Measurements from ENCODE around the gene ANKS1A.

The ANKS1A gene

GRCh38 chr6:34961082-34961481 is 72.0 kb downstream of the ANKS1A start:
- no peak overlapping the region for H3K4me2 ChIP-seq (ENCODE audit: low read depth, low read length)

GRCh38 chr6:34961574-34961973 is 72.5 kb downstream of the ANKS1A start:
- no peak for TF ChIP-seq EZH2phosphoT487 (IDR thresholded peaks at IDR 0.05; ENCODE audit: low read length)
- TF ChIP-seq, protein P1, sequence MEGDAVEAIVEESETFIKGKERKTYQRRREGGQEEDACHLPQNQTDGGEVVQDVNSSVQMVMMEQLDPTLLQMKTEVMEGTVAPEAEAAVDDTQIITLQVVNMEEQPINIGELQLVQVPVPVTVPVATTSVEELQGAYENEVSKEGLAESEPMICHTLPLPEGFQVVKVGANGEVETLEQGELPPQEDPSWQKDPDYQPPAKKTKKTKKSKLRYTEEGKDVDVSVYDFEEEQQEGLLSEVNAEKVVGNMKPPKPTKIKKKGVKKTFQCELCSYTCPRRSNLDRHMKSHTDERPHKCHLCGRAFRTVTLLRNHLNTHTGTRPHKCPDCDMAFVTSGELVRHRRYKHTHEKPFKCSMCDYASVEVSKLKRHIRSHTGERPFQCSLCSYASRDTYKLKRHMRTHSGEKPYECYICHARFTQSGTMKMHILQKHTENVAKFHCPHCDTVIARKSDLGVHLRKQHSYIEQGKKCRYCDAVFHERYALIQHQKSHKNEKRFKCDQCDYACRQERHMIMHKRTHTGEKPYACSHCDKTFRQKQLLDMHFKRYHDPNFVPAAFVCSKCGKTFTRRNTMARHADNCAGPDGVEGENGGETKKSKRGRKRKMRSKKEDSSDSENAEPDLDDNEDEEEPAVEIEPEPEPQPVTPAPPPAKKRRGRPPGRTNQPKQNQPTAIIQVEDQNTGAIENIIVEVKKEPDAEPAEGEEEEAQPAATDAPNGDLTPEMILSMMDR (IDR thresholded peaks at IDR 0.05; ENCODE audit: low read length): no peak
- no peaks in the 10 kb centered on the region for H3F3A ChIP-seq (ENCODE audit: insufficient read depth, low read length)
- H3K27me3 ChIP-seq (replicated peaks; ENCODE audit: insufficient read depth, low read length): no peaks in the 10 kb centered on the region
- DNase-seq: no peak
- no peaks in the 10 kb centered on the region for H3K36me3 ChIP-seq (replicated peaks; ENCODE audit: insufficient read depth, low read length)
- no peak overlapping the region for H3K4me2 ChIP-seq (ENCODE audit: low read depth, low read length)
- H3K4me3 ChIP-seq (ENCODE audit: low read length): no peak overlapping the region
- H4K20me1 ChIP-seq (ENCODE audit: insufficient read depth, low read length): no peaks in the 10 kb centered on the region
- no peaks in the 10 kb centered on the region for H3K9me3 ChIP-seq (replicated peaks; ENCODE audit: insufficient read depth, low read length)
- no peak overlapping the region for H3K27ac ChIP-seq (ENCODE audit: low read length)
- H3K9ac ChIP-seq (ENCODE audit: low read length): no peak overlapping the region
- H3K9me2 ChIP-seq (replicated peaks; ENCODE audit: insufficient read depth, low read length): no peaks in the 10 kb centered on the region
- H3K79me2 ChIP-seq (ENCODE audit: low read length): no peaks in the 10 kb centered on the region
- H2AFZ ChIP-seq (ENCODE audit: low read length): no peak overlapping the region
- H3K4me1 ChIP-seq (ENCODE audit: low read length): no peaks in the 10 kb centered on the region

More at GRCh38 chr6:34961082-34961481, 72.0 kb downstream of the ANKS1A start:
- Histone ChIP-seq H3K27ac (ENCODE audit: low read length) (no peak overlapping the region), H3K36me3 (replicated peaks; ENCODE audit: insufficient read depth, low read length) (no peaks in the 10 kb centered on the region), H3K9ac (ENCODE audit: low read length) (no peak overlapping the region), H3K9me2 (replicated peaks; ENCODE audit: insufficient read depth, low read length) (no peaks in the 10 kb centered on the region), H3K4me1 (ENCODE audit: low read length) (no peaks in the 10 kb centered on the region), H3K9me3 (replicated peaks; ENCODE audit: insufficient read depth, low read length) (no peaks in the 10 kb centered on the region), H3F3A (ENCODE audit: insufficient read depth, low read length) (no peaks in the 10 kb centered on the region), H3K4me3 (ENCODE audit: low read length) (no peak overlapping the region), H2AFZ (ENCODE audit: low read length) (no peak overlapping the region), H3K79me2 (ENCODE audit: low read length) (no peaks in the 10 kb centered on the region), H4K20me1 (ENCODE audit: insufficient read depth, low read length) (no peaks in the 10 kb centered on the region), H3K27me3 (replicated peaks; ENCODE audit: insufficient read depth, low read length) (no peaks in the 10 kb centered on the region)
- TF ChIP-seq EZH2phosphoT487 (IDR thresholded peaks at IDR 0.05; ENCODE audit: low read length) (no peak), EZH2 (optimal IDR thresholded peaks at IDR 0.05; ENCODE audit: low read depth, low read length) (no peak)
- TF ChIP-seq, protein P1 (IDR thresholded peaks at IDR 0.05; ENCODE audit: low read length): no peak
- DNase-seq: no peak

DNA sequence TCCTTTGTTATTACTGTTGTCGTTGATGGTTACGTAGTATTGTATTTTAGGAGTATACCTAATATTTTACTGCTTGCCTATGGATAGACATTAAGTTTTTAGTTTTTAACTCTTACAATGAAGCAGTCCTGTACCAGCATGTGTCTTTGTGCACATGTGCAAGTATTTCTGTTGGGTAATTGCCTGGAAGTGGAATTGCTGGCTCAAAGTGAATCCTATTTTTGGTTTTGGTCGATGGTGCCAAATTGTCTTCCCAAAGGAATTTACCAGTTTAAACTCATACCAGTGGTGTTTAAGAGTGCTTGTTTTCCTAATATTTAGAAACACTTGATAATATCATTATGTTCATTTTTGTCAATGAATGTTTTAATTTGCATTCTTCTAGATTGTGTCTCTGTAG is 75.5 kb downstream of the ANKS1A start:
- H3F3A ChIP-seq (ENCODE audit: insufficient read depth, low read length): no peaks in the 10 kb centered on the region
- H3K4me3 ChIP-seq (ENCODE audit: low read length): no peak overlapping the region
- H4K20me1 ChIP-seq (ENCODE audit: insufficient read depth, low read length): no peaks in the 10 kb centered on the region
- TF ChIP-seq, protein P1 (IDR thresholded peaks at IDR 0.05; ENCODE audit: low read length): no peak
- TF ChIP-seq EZH2phosphoT487 (IDR thresholded peaks at IDR 0.05; ENCODE audit: low read length): no peak
- no peak for TF ChIP-seq EZH2 (optimal IDR thresholded peaks at IDR 0.05; ENCODE audit: low read depth, low read length)
- no peaks in the 10 kb centered on the region for H3K9me3 ChIP-seq (replicated peaks; ENCODE audit: insufficient read depth, low read length)
- H2AFZ ChIP-seq (ENCODE audit: low read length): no peak overlapping the region
- no peak for DNase-seq
- H3K27me3 ChIP-seq (replicated peaks; ENCODE audit: insufficient read depth, low read length): no peaks in the 10 kb centered on the region
- no peak overlapping the region for H3K9ac ChIP-seq (ENCODE audit: low read length)
- no peaks in the 10 kb centered on the region for H3K36me3 ChIP-seq (replicated peaks; ENCODE audit: insufficient read depth, low read length)
- H3K4me2 ChIP-seq (ENCODE audit: low read depth, low read length): no peak overlapping the region
- H3K79me2 ChIP-seq (ENCODE audit: low read length): no peaks in the 10 kb centered on the region
- H3K4me1 ChIP-seq (ENCODE audit: low read length): no peaks in the 10 kb centered on the region
- H3K9me2 ChIP-seq (replicated peaks; ENCODE audit: insufficient read depth, low read length): no peaks in the 10 kb centered on the region
- H3K27ac ChIP-seq (ENCODE audit: low read length): no peak overlapping the region

Measured in MM.1S (cell line).